H9 (cell line): ENCODE data around the gene GPR108. TPM values are rescaled to one million over a fixed set of nuclear protein-coding genes. Genes with fewer than 3 reads are reported as not detected.
"Not testable (repeated sequence)": the region's sequence is repeated elsewhere in the genome, so short reads cannot be mapped to it uniquely, and the experiment has no call there.

Experiments used
- DNase-seq: peaks from one replicate; pipeline ENCODE4 v3.0.0-alpha.2; 2017
- H2AFZ ChIP-seq: one replicate; pipeline ENCODE4 v1.6.1; 2013; ENCODE audit warnings: mild to moderate bottlenecking, low read length, control low read depth, moderate library complexity
- H2AK5ac ChIP-seq: 2 replicates; pipeline ENCODE4 v1.6.1; 2013; ENCODE audit warnings: low read length, control low read depth, mixed read lengths; ENCODE audit not compliant: insufficient read length
- H2BK120ac ChIP-seq: one replicate; pipeline ENCODE4 v1.6.1; 2013; ENCODE audit warnings: low read depth, mild to moderate bottlenecking, low read length, control low read depth, inconsistent platforms; ENCODE audit not compliant: poor library complexity, severe bottlenecking
- H2BK12ac ChIP-seq: 2 replicates; pipeline ENCODE4 v1.6.1; 2013; ENCODE audit warnings: low read length, control low read depth, mixed read lengths, low read depth; ENCODE audit not compliant: insufficient read length
- H2BK15ac ChIP-seq: 2 replicates; pipeline ENCODE4 v1.6.1; 2013; ENCODE audit warnings: low read depth, low read length, control low read depth
- H2BK20ac ChIP-seq: one replicate; pipeline ENCODE4 v1.6.1; 2013; ENCODE audit warnings: low read depth, mild to moderate bottlenecking, low read length, control low read depth, inconsistent platforms; ENCODE audit not compliant: poor library complexity, severe bottlenecking
- H2BK5ac ChIP-seq: 2 replicates; pipeline ENCODE4 v1.6.1; 2013; ENCODE audit warnings: low read length, control low read depth, mixed read lengths; ENCODE audit not compliant: insufficient read length
- H3K14ac ChIP-seq: 2 replicates; pipeline ENCODE4 v1.6.1; 2013; ENCODE audit warnings: low read length, control low read depth; ENCODE audit not compliant: insufficient read depth
- H3K18ac ChIP-seq: 2 replicates; pipeline ENCODE4 v1.6.1; 2013; ENCODE audit warnings: low read depth, mild to moderate bottlenecking, mixed read lengths, low read length, control low read depth; ENCODE audit not compliant: insufficient read length
- H3K23ac ChIP-seq: 2 replicates; pipeline ENCODE4 v1.6.1; 2013; ENCODE audit warnings: low read length, control low read depth, mixed read lengths, low read depth; ENCODE audit not compliant: insufficient read length
- H3K23me2 ChIP-seq: 2 replicates; pipeline ENCODE4 v1.6.1; 2013; ENCODE audit warnings: low read depth, mild to moderate bottlenecking, mixed read lengths, low read length, control low read depth; ENCODE audit not compliant: insufficient read length, poor library complexity, severe bottlenecking
- H3K27ac ChIP-seq: 2 replicates; pipeline ENCODE4 v1.5.1; 2013; ENCODE audit warnings: low read length, control low read depth, mixed read lengths, low read depth; ENCODE audit not compliant: insufficient read length
- H3K27me3 ChIP-seq: 2 replicates; pipeline ENCODE4 v1.6.1; 2013; ENCODE audit warnings: low read length, control low read depth, inconsistent platforms; ENCODE audit not compliant: insufficient read depth
- H3K4ac ChIP-seq: 2 replicates; pipeline ENCODE4 v1.6.1; 2013; ENCODE audit warnings: low read depth, mild to moderate bottlenecking, control low read depth, inconsistent platforms, low read length, moderate library complexity
- H3K4me1 ChIP-seq: 2 replicates; pipeline ENCODE4 v1.6.1; 2013; ENCODE audit warnings: low read length, control low read depth, inconsistent platforms; ENCODE audit not compliant: insufficient read depth
- H3K4me2 ChIP-seq: 2 replicates; pipeline ENCODE4 v1.6.1; 2013; ENCODE audit warnings: low read length, control low read depth, mixed read lengths; ENCODE audit not compliant: insufficient read length, insufficient read depth
- H3K56ac ChIP-seq: 2 replicates; pipeline ENCODE4 v1.6.1; 2013; ENCODE audit warnings: low read depth, mild to moderate bottlenecking, mixed read lengths, low read length, control low read depth; ENCODE audit not compliant: insufficient read length
- H3K79me1 ChIP-seq: 2 replicates; pipeline ENCODE4 v1.6.1; 2013; ENCODE audit warnings: low read depth, mild to moderate bottlenecking, moderate library complexity, low read length, control low read depth, inconsistent platforms; ENCODE audit not compliant: insufficient read depth, poor library complexity, severe bottlenecking
- H3K79me2 ChIP-seq: 2 replicates; pipeline ENCODE4 v1.6.1; 2013; ENCODE audit warnings: low read length, control low read depth, inconsistent platforms; ENCODE audit not compliant: insufficient read depth
- H3K9ac ChIP-seq: 2 replicates; pipeline ENCODE4 v1.6.1; 2013; ENCODE audit warnings: low read length, control low read depth, mixed read lengths; ENCODE audit not compliant: insufficient read length; ENCODE audit errors: extremely low read depth
- H3K9me3 ChIP-seq: one replicate; pipeline ENCODE4 v1.6.1; 2013; ENCODE audit warnings: low read depth, low read length, inconsistent platforms; ENCODE audit not compliant: control insufficient read depth
- H3T11ph ChIP-seq: one replicate; pipeline ENCODE4 v1.6.1; 2013; ENCODE audit warnings: mild to moderate bottlenecking, low read length, control low read depth, inconsistent platforms
- H4K20me1 ChIP-seq: one replicate; pipeline ENCODE4 v1.6.1; 2013; ENCODE audit not compliant: control insufficient read depth, insufficient read length, insufficient read depth
- H4K5ac ChIP-seq: 2 replicates; pipeline ENCODE4 v1.6.1; 2013; ENCODE audit warnings: low read depth, mild to moderate bottlenecking, mixed read lengths, low read length, control low read depth; ENCODE audit not compliant: insufficient read length
- H4K8ac ChIP-seq: replicated peaks from 2 replicates; pipeline ENCODE4 v1.6.1; 2013; ENCODE audit warnings: low read length, control low read depth, mixed read lengths, low read depth; ENCODE audit not compliant: insufficient read length
- H4K91ac ChIP-seq: 2 replicates; pipeline ENCODE4 v1.6.1; 2013; ENCODE audit warnings: low read depth, mild to moderate bottlenecking, moderate library complexity, mixed read lengths, low read length, control low read depth; ENCODE audit not compliant: insufficient read length
- H3K27ac Mint-ChIP-seq, 3 experiments: 2 replicates in 2 of 3; 3 replicates in 1 of 3; pipeline ENCODE4 v1.8.0; 2020 to 2021; ENCODE audit warnings: mixed read lengths in 3 of 3, mild to moderate bottlenecking in 1 of 3, moderate library complexity in 1 of 3
- H3K27me3 Mint-ChIP-seq: 2 replicates; pipeline ENCODE4 v1.8.0; 2021; ENCODE audit warnings: low read depth, mild to moderate bottlenecking, moderate library complexity, mixed read lengths
- H3K36me3 Mint-ChIP-seq, 3 experiments: 2 replicates in 2 of 3; 3 replicates in 1 of 3; pipeline ENCODE4 v1.8.0; 2020 to 2021; ENCODE audit warnings: low read depth in 3 of 3, mixed read lengths in 3 of 3; ENCODE audit not compliant: insufficient read depth in 1 of 3
- H3K4me1 Mint-ChIP-seq, 2 experiments: 2 replicates each; pipeline ENCODE4 v1.8.0; 2020; ENCODE audit warnings: mixed read lengths in 2 of 2
- H3K4me3 Mint-ChIP-seq, 2 experiments: 2 replicates in 1 of 2; 3 replicates in 1 of 2; pipeline ENCODE4 v1.8.0; 2020 to 2021; ENCODE audit warnings: mild to moderate bottlenecking in 2 of 2, mixed read lengths in 2 of 2, moderate library complexity in 1 of 2
- H3K9me3 Mint-ChIP-seq, 2 experiments: 2 replicates in 1 of 2; 3 replicates in 1 of 2; pipeline ENCODE4 v1.8.0; 2020; ENCODE audit warnings: mild to moderate bottlenecking in 2 of 2, mixed read lengths in 2 of 2, moderate library complexity in 1 of 2
- WGBS: extraction: QIAGEN DNeasy Blood & Tissue Kit; methylation state at CpG from one replicate; pipeline ENCODE4 v1.1.7; 2013; ENCODE audit warnings: missing lambda C conversion rate, low lambda C conversion rate, mixed read lengths; ENCODE audit not compliant: insufficient read length; ENCODE audit errors: extremely low coverage; 5-methylcytosine and 5-hydroxymethylcytosine counted together
- total RNA-seq: library from RNA; stranded (reverse); gene quantifications from 2 replicates; pipeline ENCODE4 v1.2.1, GENCODE V29; 2021
- TF ChIP-seq, protein P1 (sequence below): fragments of 200-600 bp; sonication (generic); conservative IDR thresholded peaks from 3 replicates; pipeline ENCODE4 v1.8.0; 2021; ENCODE audit warnings: antibody characterized with exemption, mild to moderate bottlenecking

The GPR108 gene
- total RNA-seq, 1 experiment from 2014 or later, result 38.2 TPM

DNA sequence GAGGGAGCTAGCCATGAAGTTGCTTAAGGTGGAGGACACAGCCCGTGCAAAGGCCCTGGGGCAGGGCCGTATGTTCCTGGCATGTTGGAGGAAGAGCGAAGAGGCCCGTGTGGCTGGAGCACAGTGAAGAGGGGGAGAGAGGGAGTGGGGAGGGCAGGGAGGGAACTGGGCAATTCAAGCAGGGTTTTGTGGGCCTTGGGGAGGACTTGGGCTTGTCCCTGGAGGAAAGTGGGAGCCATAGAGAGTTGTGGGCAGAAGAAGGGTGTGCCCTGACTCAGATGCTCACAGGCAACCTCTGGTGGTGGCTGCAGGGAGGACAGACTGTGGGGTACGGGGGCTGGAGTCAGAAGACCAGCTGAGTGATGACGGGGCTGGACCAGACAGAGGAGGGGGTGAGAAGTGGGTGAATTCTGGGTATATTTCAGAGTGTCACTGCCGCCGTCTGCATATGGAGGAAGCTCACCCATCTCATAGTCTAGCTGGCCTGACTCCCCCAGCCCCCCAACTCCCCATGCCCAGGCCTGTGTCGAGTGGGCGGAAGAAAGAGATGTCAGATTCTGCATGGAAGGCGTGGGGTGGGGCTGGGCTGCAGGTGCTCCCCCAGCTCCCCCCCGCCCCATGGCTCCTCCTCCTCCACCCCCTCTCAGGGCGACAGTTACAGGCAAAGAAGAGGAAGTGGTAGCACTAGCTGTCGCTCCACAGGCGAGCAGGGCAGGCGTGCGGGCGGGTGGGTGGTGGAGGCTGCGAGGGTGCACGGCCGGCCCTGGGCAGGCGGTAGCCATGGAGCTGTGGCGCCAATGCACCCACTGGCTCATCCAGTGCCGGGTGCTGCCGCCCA, 34.9 kb upstream of the GPR108 start, which contains the start of gene VAV1:
VAV1 (plus strand) TSS at position 681 of the 838 bp plus-strand sequence; CDS start at position 781, 100 bp downstream.
- Histone ChIP-seq H3T11ph (no peak within 1 kb of the TSS), H2BK120ac (no peak within 1 kb of the TSS), H4K91ac (no peak within 1 kb of the TSS), H3K9me3 (no peaks in the 10 kb centered on the region), H3K27ac (no peak within 1 kb of the TSS), H3K9ac (no peak within 1 kb of the TSS), H4K8ac (no peak within 1 kb of the TSS), H2BK12ac (no peak within 1 kb of the TSS), H3K4me2 (no peak within 1 kb of the TSS), H3K18ac (no peak within 1 kb of the TSS), H3K79me2 (no peaks in the 10 kb centered on the region), H2BK5ac (no peak within 1 kb of the TSS), H3K23me2 (peaks cover 3% of the 10 kb centered on the region), H2AFZ (no peak within 1 kb of the TSS), H4K5ac (no peak within 1 kb of the TSS), H2BK20ac (no peak within 1 kb of the TSS), H2AK5ac (no peak within 1 kb of the TSS), H3K56ac (no peak within 1 kb of the TSS), H4K20me1 (no peaks in the 10 kb centered on the region), H2BK15ac (no peak within 1 kb of the TSS), H3K4ac (no peak within 1 kb of the TSS), H3K27me3 (no peaks in the 10 kb centered on the region), H3K4me1 (no peaks in the 10 kb centered on the region), H3K14ac (no peak within 1 kb of the TSS), H3K79me1 (no peaks in the 10 kb centered on the region), H3K23ac (no peak within 1 kb of the TSS)
- H3K27me3 Mint-ChIP-seq, result peaks cover 1% of the 10 kb centered on the region; the same call in 1 of the 2 replicates
- peaks cover 3 to 22% of the 10 kb centered on the region in 2 experiments; a peak in 4 of 5 replicates for H3K9me3 Mint-ChIP-seq
- TF ChIP-seq, protein P1, sequence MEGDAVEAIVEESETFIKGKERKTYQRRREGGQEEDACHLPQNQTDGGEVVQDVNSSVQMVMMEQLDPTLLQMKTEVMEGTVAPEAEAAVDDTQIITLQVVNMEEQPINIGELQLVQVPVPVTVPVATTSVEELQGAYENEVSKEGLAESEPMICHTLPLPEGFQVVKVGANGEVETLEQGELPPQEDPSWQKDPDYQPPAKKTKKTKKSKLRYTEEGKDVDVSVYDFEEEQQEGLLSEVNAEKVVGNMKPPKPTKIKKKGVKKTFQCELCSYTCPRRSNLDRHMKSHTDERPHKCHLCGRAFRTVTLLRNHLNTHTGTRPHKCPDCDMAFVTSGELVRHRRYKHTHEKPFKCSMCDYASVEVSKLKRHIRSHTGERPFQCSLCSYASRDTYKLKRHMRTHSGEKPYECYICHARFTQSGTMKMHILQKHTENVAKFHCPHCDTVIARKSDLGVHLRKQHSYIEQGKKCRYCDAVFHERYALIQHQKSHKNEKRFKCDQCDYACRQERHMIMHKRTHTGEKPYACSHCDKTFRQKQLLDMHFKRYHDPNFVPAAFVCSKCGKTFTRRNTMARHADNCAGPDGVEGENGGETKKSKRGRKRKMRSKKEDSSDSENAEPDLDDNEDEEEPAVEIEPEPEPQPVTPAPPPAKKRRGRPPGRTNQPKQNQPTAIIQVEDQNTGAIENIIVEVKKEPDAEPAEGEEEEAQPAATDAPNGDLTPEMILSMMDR, result peak; percentile 44; the same call in 2 of the 3 replicates
- peak within 1 kb of the TSS in 1 of 3 experiments; percentile 53; a peak in 2 of 7 replicates for H3K27ac Mint-ChIP-seq
- DNase-seq, result peak; percentile 46
- WGBS, result no CpG with 5 or more reads among the region's 25 CpGs
- no peaks in the 10 kb centered on the region for H3K36me3 Mint-ChIP-seq
- peak within 1 kb of the TSS in 1 of 2 experiments; percentile 42; a peak in 1 of 5 replicates for H3K4me3 Mint-ChIP-seq
- peaks cover 10% of the 10 kb centered on the region in 2 experiments; a peak in 3 of 4 replicates for H3K4me1 Mint-ChIP-seq

DNA sequence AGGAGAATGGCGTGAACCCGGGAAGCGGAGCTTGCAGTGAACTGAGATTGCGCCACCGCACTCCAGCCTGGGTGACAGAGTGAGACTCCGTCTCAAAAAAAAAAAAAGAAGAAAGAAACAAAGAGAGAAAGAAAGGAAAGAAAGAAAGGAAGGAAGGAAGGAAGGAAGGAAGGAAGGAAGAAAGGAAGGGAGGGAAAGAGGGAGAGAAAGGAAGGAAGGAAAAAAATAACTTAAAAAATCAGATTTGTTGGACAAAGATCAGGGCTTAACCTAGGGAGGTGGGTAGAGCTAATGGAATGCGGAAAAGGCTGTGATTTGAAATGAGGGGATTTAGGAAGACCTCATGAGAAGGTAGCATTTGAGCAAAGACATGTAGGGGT, 34.3 kb upstream of the GPR108 start:
- not testable (repeated sequence) for H2BK15ac ChIP-seq, H2BK5ac ChIP-seq, H3K14ac ChIP-seq, H3T11ph ChIP-seq, H2AFZ ChIP-seq, H3K27ac Mint-ChIP-seq, H2BK12ac ChIP-seq, H4K91ac ChIP-seq, H3K4me2 ChIP-seq, H3K9ac ChIP-seq, H3K56ac ChIP-seq, H2BK20ac ChIP-seq, H3K36me3 Mint-ChIP-seq, H3K23ac ChIP-seq, H2AK5ac ChIP-seq, H3K27me3 ChIP-seq, DNase-seq, H4K20me1 ChIP-seq, H3K79me2 ChIP-seq, H2BK120ac ChIP-seq, H3K9me3 ChIP-seq, H3K27ac ChIP-seq, H3K4me3 Mint-ChIP-seq, H3K27me3 Mint-ChIP-seq, H3K18ac ChIP-seq, H3K4me1 ChIP-seq, H3K79me1 ChIP-seq, H3K4ac ChIP-seq, H3K23me2 ChIP-seq, H4K5ac ChIP-seq, H4K8ac ChIP-seq
- WGBS, result no CpG with 5 or more reads among the region's 7 CpGs
- Mint-ChIP-seq H3K4me1 (peaks cover 13 to 15% of the 10 kb centered on the region in 2 experiments), H3K9me3 (peaks cover 2 to 17% of the 10 kb centered on the region in 2 experiments; a peak in 4 of 5 replicates)
